SK-N-SH treated with all-trans-retinoic acid at 6 μM for 48 hours (cell line): ENCODE data around the gene YLPM1.

Source experiments
- BACH2 ChIP-seq: fragments of 250-450 bp; sonication (Bioruptor Pico); IDR thresholded peaks from 2 replicates; pipeline ENCODE4 v1.9.0; 2021; ENCODE audit warnings: mild to moderate bottlenecking, borderline replicate concordance
- CREB5 ChIP-seq: fragments of 250-450 bp; sonication (Bioruptor Pico); IDR thresholded peaks from 2 replicates; pipeline ENCODE4 v1.5.1; 2020; ENCODE audit warnings: low read depth, mild to moderate bottlenecking, moderate library complexity
- GLIS3 ChIP-seq: fragments of 250-450 bp; sonication (Bioruptor Pico); IDR thresholded peaks from 2 replicates; pipeline ENCODE4 v1.5.0; 2020; ENCODE audit warnings: mild to moderate bottlenecking, moderate library complexity
- PATZ1 ChIP-seq: fragments of 250-450 bp; sonication (Bioruptor Pico); IDR thresholded peaks from 2 replicates; pipeline ENCODE4 v1.8.0; 2020; ENCODE audit warnings: mild to moderate bottlenecking, moderate library complexity, borderline replicate concordance
- POU6F1 ChIP-seq: fragments of 250-450 bp; sonication (Bioruptor Pico); IDR thresholded peaks from 2 replicates; pipeline ENCODE4 v1.8.0; 2021; ENCODE audit warnings: low read depth, mild to moderate bottlenecking, moderate library complexity, borderline replicate concordance
- SNAI2 ChIP-seq: fragments of 250-450 bp; sonication (Bioruptor Pico); IDR thresholded peaks from 2 replicates; pipeline ENCODE4 v1.5.0; 2020; ENCODE audit warnings: mild to moderate bottlenecking, moderate library complexity
- TCF4 ChIP-seq: fragments of 250-450 bp; sonication (Bioruptor Pico); IDR thresholded peaks from 2 replicates; pipeline ENCODE4 v1.8.0; 2021; ENCODE audit warnings: mild to moderate bottlenecking, moderate library complexity, borderline replicate concordance
- ZFP3 ChIP-seq: fragments of 250-450 bp; sonication (Bioruptor Pico); IDR thresholded peaks from 2 replicates; pipeline ENCODE4 v1.5.0; 2020; ENCODE audit warnings: mild to moderate bottlenecking, moderate library complexity
- ZNF565 ChIP-seq: fragments of 450-650 bp; formaldehyde crosslinking; conservative IDR thresholded peaks from 2 replicates; pipeline ENCODE4 v1.5.0; 2020; ENCODE audit warnings: low read depth, mild to moderate bottlenecking, moderate library complexity
- ZNF8 ChIP-seq: fragments of 450-650 bp; formaldehyde crosslinking; IDR thresholded peaks from 2 replicates; pipeline ENCODE4 v1.5.0; 2020; ENCODE audit warnings: mild to moderate bottlenecking, moderate library complexity

- TF ChIP-seq TCF4 (no peak), SNAI2 (CRISPR knock-in tag) (no peak), ZNF565 (CRISPR knock-in tag) (no peak), ZFP3 (CRISPR knock-in tag) (no peak), POU6F1 (CRISPR knock-in tag) (no peak), CREB5 (CRISPR knock-in tag) (no peak), GLIS3 (CRISPR knock-in tag) (no peak), PATZ1 (CRISPR knock-in tag) (no peak), ZNF8 (CRISPR knock-in tag) (no peak), BACH2 (no peak)
Observed at GRCh38 chr14:74836251-74836960, 73.3 kb downstream of the YLPM1 start.
